DND-41 (cell line): Measurements from ENCODE around the gene IRF6.

Experiments used
- EZH2 ChIP-seq: IDR thresholded peaks from 3 replicates; pipeline ENCODE4 v1.6.1; 2012; ENCODE audit warnings: borderline replicate concordance, low read depth, mild to moderate bottlenecking, moderate library complexity, low read length, inconsistent platforms; ENCODE audit not compliant: severe bottlenecking
- TF ChIP-seq, protein P1 (sequence below): IDR thresholded peaks from 2 replicates; pipeline ENCODE4 v1.5.1; 2012; ENCODE audit warnings: borderline replicate concordance, low read length, moderate library complexity, mild to moderate bottlenecking; ENCODE audit not compliant: poor library complexity, severe bottlenecking; ENCODE audit errors: extremely low read depth

GRCh38 chr1:209807509-209807908, 1.6 kb upstream of the IRF6 start:
- TF ChIP-seq, protein P1, sequence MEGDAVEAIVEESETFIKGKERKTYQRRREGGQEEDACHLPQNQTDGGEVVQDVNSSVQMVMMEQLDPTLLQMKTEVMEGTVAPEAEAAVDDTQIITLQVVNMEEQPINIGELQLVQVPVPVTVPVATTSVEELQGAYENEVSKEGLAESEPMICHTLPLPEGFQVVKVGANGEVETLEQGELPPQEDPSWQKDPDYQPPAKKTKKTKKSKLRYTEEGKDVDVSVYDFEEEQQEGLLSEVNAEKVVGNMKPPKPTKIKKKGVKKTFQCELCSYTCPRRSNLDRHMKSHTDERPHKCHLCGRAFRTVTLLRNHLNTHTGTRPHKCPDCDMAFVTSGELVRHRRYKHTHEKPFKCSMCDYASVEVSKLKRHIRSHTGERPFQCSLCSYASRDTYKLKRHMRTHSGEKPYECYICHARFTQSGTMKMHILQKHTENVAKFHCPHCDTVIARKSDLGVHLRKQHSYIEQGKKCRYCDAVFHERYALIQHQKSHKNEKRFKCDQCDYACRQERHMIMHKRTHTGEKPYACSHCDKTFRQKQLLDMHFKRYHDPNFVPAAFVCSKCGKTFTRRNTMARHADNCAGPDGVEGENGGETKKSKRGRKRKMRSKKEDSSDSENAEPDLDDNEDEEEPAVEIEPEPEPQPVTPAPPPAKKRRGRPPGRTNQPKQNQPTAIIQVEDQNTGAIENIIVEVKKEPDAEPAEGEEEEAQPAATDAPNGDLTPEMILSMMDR, result no peak
- TF ChIP-seq EZH2, result no peak
